Body of pancreas (tissue), 4 donors: Measurements from ENCODE around the gene GREB1.

Experiments used
- CTCF ChIP-seq, 7 experiments: fragments of 450-650 bp in 4 of 7; fragments of 200-600 bp in 3 of 7; sonication (generic) in 3 of 7; IDR thresholded peaks; one replicate each; pipeline ENCODE4 v1.5.1; 2016 to 2019; ENCODE audit warnings: antibody characterized with exemption in 7 of 7
- POLR2A ChIP-seq, 3 donors: fragments of 450-650 bp; IDR thresholded peaks; one replicate each; pipeline ENCODE4 v1.6.1; 2016; ENCODE audit warnings: antibody characterized with exemption in 3 of 3, mild to moderate bottlenecking in 2 of 3

GRCh38 chr2:11578986-11579774 is 45.3 kb downstream of the GREB1 start:
- no peak for TF ChIP-seq CTCF (IDR thresholded peaks at IDR 0.05)
- TF ChIP-seq POLR2A (IDR thresholded peaks at IDR 0.05) = no peak
